Naive thymus-derived CD4-positive, alpha-beta T cell (primary cell): Measurements from ENCODE around the gene NCR2. TPM values are rescaled to one million over a fixed set of nuclear protein-coding genes. Genes with fewer than 3 reads are reported as not detected.
A peak's percentile ranks its signal among the peaks of the same experiment; 100 is the strongest.

ENCODE experiments used
- ATAC-seq: fragments of 150-1000 bp; cut with Tn5 transposase; 2 replicates; pipeline ENCODE4 v1.10.0; 2021; ENCODE audit warnings: mild to moderate bottlenecking, moderate library complexity
- CTCF ChIA-PET: fragments of 350-600 bp; sonication (Branson Sonifier 250); formaldehyde crosslinking; loops from one replicate; lab custom pipeline; 2021; ENCODE audit warnings: antibody characterized with exemption; lab: Charles Lee
- POLR2A ChIA-PET: fragments of 350-600 bp; sonication (Branson Sonifier 250); formaldehyde crosslinking; loops from one replicate; lab custom pipeline; 2021; ENCODE audit warnings: antibody characterized with exemption, inconsistent platforms; lab: Charles Lee
- DNase-seq, 9 donors: peaks; one replicate each; pipeline versions ENCODE4 v3.0.0 to v3.0.0-alpha.2; 2020 to 2022; ENCODE audit warnings: mixed read lengths in 1 of 9
- H3K27ac ChIP-seq: one replicate; pipeline ENCODE4 v1.7.0; 2013; ENCODE audit warnings: mild to moderate bottlenecking, low read depth, low read length, moderate library complexity
- H3K27me3 ChIP-seq, 2 donors: one replicate each; pipeline ENCODE4 v1.7.0; 2013; ENCODE audit warnings: low read length in 2 of 2, mild to moderate bottlenecking in 2 of 2, moderate library complexity in 2 of 2; ENCODE audit not compliant: control insufficient read depth in 2 of 2, insufficient read depth in 2 of 2
- H3K36me3 ChIP-seq, 3 experiments: 1 replicate in 2 of 3; 2 replicates in 1 of 3; pipeline ENCODE4 v1.7.0; 2013; ENCODE audit warnings: low read length in 3 of 3, mild to moderate bottlenecking in 3 of 3, moderate library complexity in 1 of 3; ENCODE audit not compliant: insufficient read depth in 3 of 3, control insufficient read depth in 2 of 3
- H3K4me1 ChIP-seq, 2 donors: one replicate each; pipeline ENCODE4 v1.7.0; 2013; ENCODE audit warnings: low read length in 2 of 2, mild to moderate bottlenecking in 2 of 2, moderate library complexity in 1 of 2; ENCODE audit not compliant: control insufficient read depth in 2 of 2, insufficient read depth in 2 of 2
- H3K4me3 ChIP-seq: 2 replicates; pipeline ENCODE4 v1.7.0; 2013; ENCODE audit warnings: mild to moderate bottlenecking, low read length
- H3K9me3 ChIP-seq, 3 experiments: 1 replicate in 2 of 3; 2 replicates in 1 of 3; pipeline ENCODE4 v1.7.0; 2013; ENCODE audit warnings: low read length in 3 of 3; ENCODE audit not compliant: control insufficient read depth in 2 of 3
- H3K27ac Mint-ChIP-seq, 9 donors: one replicate each; pipeline ENCODE4 v1.8.0; 2020 to 2022; ENCODE audit warnings: mixed read lengths in 9 of 9, mild to moderate bottlenecking in 8 of 9, moderate library complexity in 5 of 9, inconsistent platforms in 2 of 9
- H3K27me3 Mint-ChIP-seq, 5 donors: one replicate each; pipeline ENCODE4 v1.8.0; 2021 to 2022; ENCODE audit warnings: mixed read lengths in 5 of 5, mild to moderate bottlenecking in 1 of 5
- H3K36me3 Mint-ChIP-seq, 5 donors: one replicate each; pipeline ENCODE4 v1.8.0; 2020 to 2022; ENCODE audit warnings: mixed read lengths in 5 of 5, mild to moderate bottlenecking in 3 of 5, inconsistent platforms in 1 of 5
- H3K4me1 Mint-ChIP-seq, 7 donors: one replicate each; pipeline ENCODE4 v1.8.0; 2020 to 2022; ENCODE audit warnings: mixed read lengths in 7 of 7, mild to moderate bottlenecking in 3 of 7, inconsistent platforms in 1 of 7
- H3K4me3 Mint-ChIP-seq, 10 donors: one replicate each; pipeline ENCODE4 v1.8.0; 2020 to 2022; ENCODE audit warnings: mild to moderate bottlenecking in 10 of 10, mixed read lengths in 10 of 10, moderate library complexity in 6 of 10, inconsistent platforms in 2 of 10
- H3K9me3 Mint-ChIP-seq, 11 donors: one replicate each; pipeline ENCODE4 v1.8.0; 2020 to 2022; ENCODE audit warnings: mixed read lengths in 11 of 11, mild to moderate bottlenecking in 4 of 11, inconsistent platforms in 1 of 11, moderate library complexity in 1 of 11
- intact Hi-C, 2 donors: fragments of 100-400 bp; cut with micrococcal nuclease; formaldehyde crosslinking; loops; one replicate each; pipeline ENCODE4 v1.15.1; 2023
- polyA plus RNA-seq, 2 donors: library from polyadenylated mRNA; unstranded; fragments of 300-500 nt; fragmentation: Illumina TruSeq; gene quantifications; one replicate each; pipeline ENCODE4 v1.2.3, GENCODE V29; 2021
- total RNA-seq, 6 experiments: library from RNA in 5 of 6; stranded (reverse) in 5 of 6; gene quantifications; 1 replicate in 5 of 6; 2 replicates in 1 of 6; pipeline ENCODE4 v1.2.3 and lab custom pipeline; 2021 to 2026

The NCR2 gene
- total and polyA plus RNA-seq, 7 experiments from 2014 or later = not detected

DNA sequence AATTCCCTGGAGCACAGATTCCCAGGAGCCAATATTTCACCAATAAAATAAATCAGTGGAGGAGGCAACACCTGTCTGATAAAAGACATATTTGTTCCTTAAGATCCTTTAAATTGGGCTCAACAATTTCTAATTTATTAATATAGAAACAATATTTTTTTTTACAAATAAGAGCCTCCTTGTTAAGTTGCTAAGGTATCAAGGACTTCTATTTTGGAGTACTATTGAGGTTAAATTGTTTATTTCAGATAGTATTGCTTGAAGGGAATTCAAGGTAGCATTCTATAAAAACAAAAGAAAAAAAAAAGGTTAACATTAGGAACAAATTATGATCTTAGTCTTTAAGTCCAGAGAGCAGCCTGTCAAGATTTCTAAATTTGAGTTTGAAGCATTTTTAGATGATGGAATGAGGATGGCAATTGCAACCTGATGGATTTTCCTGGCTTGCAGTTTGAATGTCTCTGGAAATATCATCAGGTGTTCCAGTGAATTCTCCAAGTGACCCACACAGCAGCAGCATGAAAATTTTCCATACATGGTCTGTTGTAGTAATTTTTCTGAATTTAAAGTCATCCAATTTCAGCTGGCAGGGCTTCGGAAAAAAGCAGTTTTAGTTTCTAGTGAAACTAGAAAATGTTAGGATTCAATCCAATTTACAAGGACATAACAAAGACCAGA, 19.3 kb upstream of the NCR2 start:
- H3K9me3 ChIP-seq = no peaks in the 10 kb centered on the region
- intact Hi-C loops = loop anchor here (5.0 kb wide), 4 partner anchors 114 to 1969 kb away; partner anchors contain the start of gene TREML2 (in 1 of the 2)
- H3K4me1 ChIP-seq = peaks cover 3 to 9% of the 10 kb centered on the region in 2 donors
- ChIA-PET POLR2A (interaction anchor here (0.6 kb wide), 1 partner anchor 11 kb away, joined by 3 read pairs; no protein-coding TSS in a partner anchor), CTCF (interaction anchor here (1.6 kb wide), 1 partner anchor 9 kb away, joined by 7 read pairs; no protein-coding TSS in a partner anchor)
- Mint-ChIP-seq H3K4me3 (no peak overlapping the region), H3K36me3 (no peaks in the 10 kb centered on the region), H3K4me1 (peaks cover 0 to 24% (median 15%) of the 10 kb centered on the region in 7 donors), H3K27ac (no peak overlapping the region), H3K9me3 (peaks cover 0 to 3% (median 0%) of the 10 kb centered on the region in 11 donors), H3K27me3 (peaks cover 0 to 65% (median 22%) of the 10 kb centered on the region in 5 donors)
- H3K4me3 ChIP-seq = no peak overlapping the region
- H3K36me3 ChIP-seq = no peaks in the 10 kb centered on the region
- no peak for ATAC-seq
- H3K27ac ChIP-seq = no peak overlapping the region
- peaks cover 0 to 3% of the 10 kb centered on the region in 2 donors for H3K27me3 ChIP-seq
- DNase-seq = no peak

DNA sequence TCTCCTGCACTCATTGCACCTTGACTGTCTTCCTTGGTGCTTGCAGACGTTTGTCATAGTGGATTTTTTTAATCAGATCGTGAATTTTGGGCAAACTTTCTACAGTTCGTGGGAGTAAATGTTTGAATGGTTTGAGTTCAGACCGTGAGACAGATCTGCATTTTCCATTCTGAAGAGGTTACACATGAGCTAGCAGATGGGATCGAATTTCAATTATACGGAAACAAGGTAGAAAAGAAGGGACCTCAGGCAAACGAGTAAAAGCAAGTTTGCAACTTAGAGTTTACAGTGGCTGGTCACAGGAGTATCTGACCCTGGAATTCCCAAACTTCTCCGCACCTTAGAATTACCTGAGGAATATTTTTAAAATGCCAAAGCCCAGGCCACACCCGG, 17.2 kb upstream of the NCR2 start:
- ChIA-PET POLR2A (interaction anchor here (0.6 kb wide), 1 partner anchor 19 kb away, joined by 3 read pairs; no protein-coding TSS in a partner anchor), CTCF (interaction anchor here (1.0 to 5.1 kb wide), 4 partner anchors 9 to 40 kb away, joined by 4 to 39 read pairs (median 8); no protein-coding TSS in a partner anchor)
- peaks cover 3 to 9% of the 10 kb centered on the region in 2 donors for H3K4me1 ChIP-seq

GRCh38 chr6:41318654-41319565, 16.5 kb upstream of the NCR2 start:
- Mint-ChIP-seq H3K27ac (peak overlapping the region in 7 of 9 donors; percentile 39 to 79 (median 70)), H3K27me3 (peaks cover 0 to 48% (median 10%) of the 10 kb centered on the region in 5 donors), H3K4me3 (peak overlapping the region; percentile 55 to 80 (median 74)), H3K9me3 (peaks cover 0 to 3% (median 0%) of the 10 kb centered on the region in 11 donors), H3K4me1 (peaks cover 0 to 24% (median 15%) of the 10 kb centered on the region in 7 donors), H3K36me3 (no peaks in the 10 kb centered on the region)
- intact Hi-C loops = loop anchor here (1.0 to 5.0 kb wide), 14 partner anchors 13 to 1972 kb away; partner anchors contain the start of gene TREML2 (in 1 of the 2)
- Histone ChIP-seq H3K36me3 (no peaks in the 10 kb centered on the region), H3K4me1 (peaks cover 3 to 9% of the 10 kb centered on the region in 2 donors), H3K27ac (no peak overlapping the region), H3K9me3 (no peaks in the 10 kb centered on the region), H3K4me3 (peak overlapping the region; percentile 6), H3K27me3 (peaks cover 0 to 3% of the 10 kb centered on the region in 2 donors)
- DNase-seq (peak; percentile 69 to 88 (median 83)), ATAC-seq (peak; percentile 100)
- POLR2A ChIA-PET = interaction anchor here (0.6 to 1.7 kb wide), 2 partner anchors 19 to 246 kb away, joined by 3 to 6 read pairs; partner anchors contain the start of genes NFYA and OARD1
- CTCF ChIA-PET = interaction anchor here (0.6 to 5.1 kb wide), 13 partner anchors 8 to 315 kb away, joined by 3 to 39 read pairs (median 4); no protein-coding TSS in a partner anchor

More for the DNA sequence above, 17.2 kb upstream of the NCR2 start:
- Mint-ChIP-seq H3K36me3 (no peaks in the 10 kb centered on the region), H3K4me3 (peak overlapping the region in 9 of 10 donors; percentile 10 to 79 (median 68)), H3K27me3 (peaks cover 0 to 49% (median 13%) of the 10 kb centered on the region in 5 donors), H3K9me3 (peaks cover 0 to 3% (median 0%) of the 10 kb centered on the region in 11 donors), H3K4me1 (peaks cover 0 to 24% (median 15%) of the 10 kb centered on the region in 7 donors), H3K27ac (peak overlapping the region in 2 of 9 donors; percentile 60 to 70)
- Histone ChIP-seq H3K4me3 (no peak overlapping the region), H3K27me3 (peaks cover 0 to 3% of the 10 kb centered on the region in 2 donors), H3K9me3 (no peaks in the 10 kb centered on the region), H3K27ac (no peak overlapping the region), H3K36me3 (no peaks in the 10 kb centered on the region)
- intact Hi-C loops = loop anchor here (1.0 to 5.0 kb wide), 11 partner anchors 12 to 1971 kb away; partner anchors contain the start of gene TREML2 (in 1 of the 2)
- ATAC-seq (no peak), DNase-seq (no peak)

GRCh38 chr6:41321183-41321582, 14.2 kb upstream of the NCR2 start:
- H3K27me3 Mint-ChIP-seq = peaks cover 4 to 46% (median 9%) of the 10 kb centered on the region in 5 donors
- H3K9me3 Mint-ChIP-seq = peaks cover 0 to 3% (median 0%) of the 10 kb centered on the region in 11 donors
- ATAC-seq (no peak), DNase-seq (no peak)
- no peak overlapping the region for H3K4me3 ChIP-seq
- POLR2A ChIA-PET = interaction anchor here (0.7 to 0.9 kb wide), 2 partner anchors 13 to 321 kb away, joined by 3 read pairs; no protein-coding TSS in a partner anchor
- H3K4me1 ChIP-seq = peaks cover 3 to 9% of the 10 kb centered on the region in 2 donors
- CTCF ChIA-PET = interaction anchor here (0.5 to 5.1 kb wide), 5 partner anchors 11 to 394 kb away, joined by 3 to 39 read pairs (median 6); no protein-coding TSS in a partner anchor
- no peaks in the 10 kb centered on the region for H3K36me3 ChIP-seq
- no peak overlapping the region for H3K27ac ChIP-seq
- H3K36me3 Mint-ChIP-seq = no peaks in the 10 kb centered on the region
- H3K27me3 ChIP-seq = peaks cover 0 to 3% of the 10 kb centered on the region in 2 donors
- H3K4me3 Mint-ChIP-seq = no peak overlapping the region
- H3K9me3 ChIP-seq = no peaks in the 10 kb centered on the region
- peaks cover 0 to 24% (median 15%) of the 10 kb centered on the region in 7 donors for H3K4me1 Mint-ChIP-seq
- intact Hi-C loops = no loop called here
- no peak overlapping the region for H3K27ac Mint-ChIP-seq

- no peaks in the 10 kb centered on the region for H3K9me3 ChIP-seq
- Mint-ChIP-seq H3K27ac (no peak overlapping the region), H3K4me1 (peaks cover 0 to 5% (median 0%) of the 10 kb centered on the region in 7 donors), H3K9me3 (no peaks in the 10 kb centered on the region), H3K36me3 (no peaks in the 10 kb centered on the region), H3K4me3 (no peak overlapping the region), H3K27me3 (peaks cover 10 to 51% (median 16%) of the 10 kb centered on the region in 5 donors)
- no peaks in the 10 kb centered on the region for H3K27me3 ChIP-seq
- no peaks in the 10 kb centered on the region for H3K4me1 ChIP-seq
- intact Hi-C loops = no loop called here
- no peak for DNase-seq
- ATAC-seq = no peak
- CTCF ChIA-PET = no interaction called here
- POLR2A ChIA-PET = no interaction called here
- no peak overlapping the region for H3K4me3 ChIP-seq
- no peaks in the 10 kb centered on the region for H3K36me3 ChIP-seq
- H3K27ac ChIP-seq = no peak overlapping the region
These were observed 9.9 kb upstream of the NCR2 start for GRCh38 chr6:41325446-41326066.
